ENCODE data around the gene HCFC1. TPM values are rescaled to one million over a fixed set of nuclear protein-coding genes. Genes with fewer than 3 reads are reported as not detected.
A peak's percentile ranks its signal among the peaks of the same experiment; 100 is the strongest.

The HCFC1 gene
- polyA plus RNA-seq, 3 donors: 1.9 to 21.8 (median 3.8) TPM

- Histone ChIP-seq H3K4me2 (replicated peaks; ENCODE audit: extremely low read depth, low read length, poor library complexity, severe bottlenecking) (no peak overlapping the region), H3K9ac (ENCODE audit: insufficient read depth, low read length, poor library complexity, severe bottlenecking) (no peak overlapping the region), H3K9me3 (replicated peaks in 1 of 2; ENCODE audit: control insufficient read depth in 1 of 2, insufficient read depth in 1 of 2, low read length in 2 of 2) (no peaks in the 10 kb centered on the region), H3K79me2 (ENCODE audit: insufficient read depth, low read length) (peaks cover 6% of the 10 kb centered on the region), H3K27me3 (ENCODE audit: control insufficient read depth in 2 of 2, insufficient read depth in 2 of 2, low read length in 2 of 2) (no peaks in the 10 kb centered on the region), H3K27ac (ENCODE audit: low read depth in 1 of 2, low read length in 2 of 2) (no peak overlapping the region), H3K4me3 (replicated peaks in 1 of 3; ENCODE audit: low read depth in 2 of 3, low read length in 3 of 3) (no peak overlapping the region), H2AFZ (ENCODE audit: insufficient read depth, low read depth, low read length, poor library complexity, severe bottlenecking) (no peak overlapping the region), H4K20me1 (ENCODE audit: insufficient read depth, low read length) (peaks cover 98% of the 10 kb centered on the region), H3K36me3 (replicated peaks in 1 of 2; ENCODE audit: control insufficient read depth in 1 of 2, insufficient read depth in 2 of 2, low read length in 2 of 2) (peaks cover 85 to 99% of the 10 kb centered on the region in 2 donors), H3K4me1 (ENCODE audit: control insufficient read depth in 1 of 2, insufficient read depth in 2 of 2, low read length in 2 of 2) (no peaks in the 10 kb centered on the region)
- TF ChIP-seq CTCF (IDR thresholded peaks at IDR 0.05): no peak
- Mint-ChIP-seq H3K36me3 (peaks cover 63 to 94% of the 10 kb centered on the region in 2 donors), H3K4me1 (peaks cover under 1% of the 10 kb centered on the region), H3K27ac (peak overlapping the region in 4 of 7 donors; percentile 40 to 81 (median 69)), H3K4me3 (no peak overlapping the region), H3K27me3 (ENCODE audit: low read depth in 3 of 3) (peaks cover 0 to 7% (median 0%) of the 10 kb centered on the region in 3 donors), H3K9me3 (peaks cover 0 to 3% (median 0%) of the 10 kb centered on the region in 7 donors)
- DNase-seq: no peak
- 95% methylated on average over 20 of the region's 44 CpGs for WGBS (ENCODE audit: insufficient coverage)
- intact Hi-C loops (cut with micrococcal nuclease): loop anchor here (5.0 to 10.0 kb wide), 3 partner anchors 37 to 192 kb away; partner anchors contain the start of gene PLXNB3 (in 2 of the 2)
Measured at GRCh38 chrX:153954558-153955227, 16.9 kb downstream of the HCFC1 start.

- no peak overlapping the region for H3K4me3 ChIP-seq (replicated peaks in 1 of 3; ENCODE audit: low read depth in 2 of 3, low read length in 3 of 3)
- Mint-ChIP-seq H3K9me3 (peaks cover 0 to 3% (median 0%) of the 10 kb centered on the region in 7 donors), H3K4me3 (no peak overlapping the region), H3K4me1 (peaks cover 1% of the 10 kb centered on the region), H3K27me3 (ENCODE audit: low read depth in 3 of 3) (peaks cover 0 to 6% (median 0%) of the 10 kb centered on the region in 3 donors), H3K36me3 (peaks cover 60 to 93% of the 10 kb centered on the region in 2 donors), H3K27ac (peak overlapping the region in 1 of 7 donors; percentile 63)
- H3K27me3 ChIP-seq (ENCODE audit: control insufficient read depth in 2 of 2, insufficient read depth in 2 of 2, low read length in 2 of 2): no peaks in the 10 kb centered on the region
- 61% methylated on average over 6 of the region's 33 CpGs for WGBS (ENCODE audit: insufficient coverage)
- no peak overlapping the region for H3K27ac ChIP-seq (ENCODE audit: low read depth in 1 of 2, low read length in 2 of 2)
- intact Hi-C loops (cut with micrococcal nuclease): loop anchor here (5.0 to 10.0 kb wide), 3 partner anchors 37 to 192 kb away; partner anchors contain the start of gene PLXNB3 (in 2 of the 2)
- no peak for TF ChIP-seq CTCF (IDR thresholded peaks at IDR 0.05)
- H3K9ac ChIP-seq (ENCODE audit: insufficient read depth, low read length, poor library complexity, severe bottlenecking): no peak overlapping the region
- H3K9me3 ChIP-seq (replicated peaks in 1 of 2; ENCODE audit: control insufficient read depth in 1 of 2, insufficient read depth in 1 of 2, low read length in 2 of 2): no peaks in the 10 kb centered on the region
- no peak overlapping the region for H2AFZ ChIP-seq (ENCODE audit: insufficient read depth, low read depth, low read length, poor library complexity, severe bottlenecking)
- H4K20me1 ChIP-seq (ENCODE audit: insufficient read depth, low read length): peaks cover 96% of the 10 kb centered on the region
- H3K79me2 ChIP-seq (ENCODE audit: insufficient read depth, low read length): peaks cover 6% of the 10 kb centered on the region
- no peaks in the 10 kb centered on the region for H3K4me1 ChIP-seq (ENCODE audit: control insufficient read depth in 1 of 2, insufficient read depth in 2 of 2, low read length in 2 of 2)
- peaks cover 84 to 98% of the 10 kb centered on the region in 2 donors for H3K36me3 ChIP-seq (replicated peaks in 1 of 2; ENCODE audit: control insufficient read depth in 1 of 2, insufficient read depth in 2 of 2, low read length in 2 of 2)
- no peak overlapping the region for H3K4me2 ChIP-seq (replicated peaks; ENCODE audit: extremely low read depth, low read length, poor library complexity, severe bottlenecking)
- DNase-seq: no peak
Measured at GRCh38 chrX:153953892-153954557, 17.6 kb downstream of the HCFC1 start.

Data from CD14-positive monocyte (primary cell).